HG02885 (cell line): Measurements from ENCODE around the gene DNAJA3.
"Not testable (repeated sequence)": the region's sequence is repeated elsewhere in the genome, so short reads cannot be mapped to it uniquely, and the experiment has no call there.

Experiments used
- ATAC-seq: cut with Tn5 transposase; IDR thresholded peaks from one replicate; pipeline ENCODE4 v1.9.1; 2021; ENCODE audit warnings: mild to moderate bottlenecking; ENCODE audit not compliant: unreplicated experiment, poor library complexity

Gene DNAJA3

DNA sequence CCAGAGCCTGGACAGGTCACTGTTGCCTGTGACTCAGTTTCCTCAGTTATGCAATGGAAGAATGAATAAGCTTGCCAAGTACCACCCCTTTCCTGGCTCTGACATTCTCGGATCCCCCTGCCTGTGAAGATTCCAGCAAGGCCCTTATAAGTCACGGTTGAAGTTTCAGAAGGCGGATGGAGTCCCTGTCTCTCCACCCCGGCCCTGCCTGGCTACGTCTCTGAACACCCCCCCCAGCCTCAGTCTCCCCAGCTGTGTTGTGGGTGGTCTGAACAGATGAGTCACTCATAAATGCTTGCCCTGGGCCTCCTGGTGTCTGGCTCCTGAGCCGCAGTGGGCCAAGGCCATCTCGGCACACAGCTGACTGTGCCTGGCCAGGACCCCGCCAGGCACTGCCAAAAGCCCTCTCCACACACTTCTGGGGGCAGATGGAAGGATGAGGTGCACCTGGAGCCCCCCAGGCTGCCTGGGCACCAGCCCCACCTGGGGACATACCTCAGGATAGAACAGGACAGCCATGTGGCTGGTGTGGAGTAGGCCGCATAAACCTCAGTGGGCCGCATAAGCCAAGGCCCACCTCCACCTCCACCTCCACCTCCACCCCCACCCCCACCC is 38.6 kb upstream of the DNAJA3 start:
- ATAC-seq: no peak

DNA sequence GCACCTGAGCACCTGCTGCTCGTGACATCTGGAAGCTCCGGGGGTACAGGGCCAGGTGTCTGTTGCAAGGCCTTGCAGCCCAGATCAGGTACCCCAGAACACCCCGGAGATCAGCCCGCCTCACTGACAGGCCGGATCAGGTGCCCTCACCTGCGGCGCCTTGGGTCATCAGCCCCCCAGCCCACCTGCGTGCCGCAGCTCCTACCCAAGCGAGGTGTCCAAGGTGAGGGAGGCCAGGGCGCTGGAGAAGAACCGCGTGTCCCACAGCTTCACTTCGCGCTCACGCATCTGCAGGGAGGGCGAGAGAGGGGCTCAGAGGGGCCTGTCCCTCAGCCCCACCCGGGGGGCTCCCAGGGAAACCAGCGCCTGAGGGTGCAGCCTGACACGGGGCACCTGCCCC is 37.9 kb upstream of the DNAJA3 start:
- ATAC-seq: no peak

DNA sequence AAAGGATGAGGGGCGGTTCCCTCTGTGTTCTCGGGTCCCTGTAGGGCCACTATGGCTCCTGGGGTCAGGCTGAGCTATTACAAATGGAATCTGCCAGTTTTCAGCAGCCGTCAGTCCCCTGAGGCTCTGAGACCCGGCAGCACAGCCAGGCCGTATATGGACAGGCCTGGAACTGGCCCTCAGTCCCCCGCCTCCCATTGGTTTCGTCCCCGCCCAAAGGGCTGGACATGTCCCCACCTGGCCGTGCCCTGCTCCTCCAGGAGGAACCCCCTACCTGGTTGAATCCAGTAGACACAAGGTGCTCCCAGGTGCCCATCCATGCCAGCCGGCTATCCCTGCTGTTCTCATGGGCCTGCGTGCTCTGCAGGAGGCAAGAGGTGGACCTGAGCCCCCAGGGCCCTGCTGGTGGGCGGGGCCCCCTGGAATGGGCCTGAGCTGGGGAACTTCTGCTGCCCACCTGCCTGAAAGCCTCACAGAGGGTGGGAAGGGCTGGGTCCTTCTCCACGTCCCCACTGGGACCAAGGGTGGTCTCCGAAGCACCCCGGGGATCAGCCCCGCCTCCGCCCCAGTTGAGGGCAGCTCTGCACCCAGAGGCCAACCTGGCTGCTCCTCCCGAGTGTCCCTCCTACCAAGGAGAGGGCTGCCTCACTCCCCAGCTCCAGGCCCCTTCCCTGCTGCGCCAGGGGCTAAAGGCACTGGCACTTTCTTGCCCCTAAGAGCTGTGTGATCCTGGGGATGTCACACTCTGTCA is 37.2 kb upstream of the DNAJA3 start:
- ATAC-seq: no peak

DNA sequence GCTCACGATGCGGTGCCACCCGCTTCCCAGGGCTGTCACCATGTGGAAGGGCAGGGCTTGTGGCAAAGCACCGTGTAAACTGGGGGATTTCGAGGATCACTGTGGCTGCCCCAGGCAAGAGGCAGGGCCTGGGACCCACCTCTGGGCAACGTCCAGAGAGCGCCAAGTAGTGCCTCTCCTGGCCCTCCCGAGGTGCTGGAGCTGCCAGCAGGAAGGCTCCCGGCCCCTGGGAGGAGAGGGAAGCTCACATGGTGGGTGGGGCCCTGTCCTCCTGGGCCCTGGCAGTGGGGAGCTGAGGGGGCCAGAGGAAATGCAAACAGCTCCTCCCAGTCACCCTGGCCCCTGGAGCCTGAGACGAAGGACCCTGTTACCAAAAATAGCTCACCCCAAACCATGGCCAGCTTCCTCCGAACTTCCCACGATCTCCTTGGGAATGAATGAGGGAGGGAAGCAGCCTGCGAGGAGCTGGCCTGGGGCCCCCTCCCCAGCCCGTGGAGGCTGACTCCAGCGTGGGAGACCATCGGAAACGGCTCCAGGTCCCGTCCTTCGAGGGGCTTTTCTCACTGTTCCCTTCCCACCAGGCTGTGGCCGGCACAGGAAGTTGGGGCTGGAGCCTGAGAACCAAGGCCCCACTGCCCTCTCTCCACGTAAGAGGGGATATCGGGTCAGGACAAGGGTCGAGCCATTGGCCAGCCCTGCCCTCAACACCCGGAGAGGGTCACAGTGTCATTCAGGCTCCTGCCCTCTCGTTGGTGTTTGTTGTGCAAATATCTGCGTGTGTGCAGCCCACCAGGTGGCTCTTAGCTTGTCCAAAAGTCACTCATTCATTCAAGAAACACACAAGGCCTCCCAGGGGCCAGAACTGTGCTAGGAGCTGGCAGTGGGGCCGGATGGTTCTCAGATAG is 36.4 kb upstream of the DNAJA3 start:
- no peak for ATAC-seq

DNA sequence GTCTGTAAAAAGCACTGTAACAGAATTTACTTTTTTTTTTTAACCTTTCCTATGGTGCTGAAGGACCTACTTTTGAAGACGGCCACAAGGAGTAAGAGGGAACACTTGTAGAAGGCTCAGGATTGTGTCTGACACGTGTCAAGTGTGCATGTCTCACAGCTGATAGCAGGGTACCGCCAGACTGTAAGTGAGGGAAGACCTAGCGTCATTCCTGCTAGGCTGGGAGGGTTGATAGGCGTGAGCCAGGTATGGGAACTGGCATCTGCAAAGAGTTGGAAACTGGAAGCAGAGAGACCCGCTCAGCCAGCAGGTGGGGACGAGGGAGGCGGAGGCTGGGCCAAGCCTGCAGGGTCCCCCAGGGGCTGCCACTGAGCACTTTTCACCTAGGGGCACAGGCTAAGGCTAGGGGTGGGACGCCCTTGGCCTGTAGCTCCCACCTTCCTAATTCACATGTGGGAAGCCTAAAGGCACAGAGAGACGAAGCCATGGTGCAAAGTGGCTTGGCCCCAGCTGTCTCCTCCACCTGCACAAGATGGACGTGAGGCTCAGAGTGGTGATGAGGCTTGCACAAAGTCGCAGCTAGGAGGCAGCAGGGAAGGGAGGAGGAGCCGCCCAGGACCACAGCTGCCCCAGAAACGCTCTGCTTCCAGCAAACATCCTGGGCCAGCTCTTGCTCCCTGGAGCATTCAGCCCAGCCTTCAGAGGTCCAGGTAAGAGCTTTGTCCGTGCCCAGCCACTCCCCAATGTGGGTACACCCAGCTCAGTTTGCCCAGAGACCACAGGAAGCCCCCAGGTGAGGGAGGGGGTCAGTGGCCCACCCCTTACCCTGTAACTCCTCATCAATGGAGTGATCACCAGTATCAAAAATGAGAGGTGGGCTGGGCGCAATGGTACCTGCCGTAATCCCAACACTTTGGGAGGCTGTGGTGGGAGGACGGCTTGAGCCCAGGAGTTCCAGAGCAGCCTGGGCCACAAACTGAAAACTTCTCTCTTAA is 35.1 kb upstream of the DNAJA3 start:
- no peak for ATAC-seq

DNA sequence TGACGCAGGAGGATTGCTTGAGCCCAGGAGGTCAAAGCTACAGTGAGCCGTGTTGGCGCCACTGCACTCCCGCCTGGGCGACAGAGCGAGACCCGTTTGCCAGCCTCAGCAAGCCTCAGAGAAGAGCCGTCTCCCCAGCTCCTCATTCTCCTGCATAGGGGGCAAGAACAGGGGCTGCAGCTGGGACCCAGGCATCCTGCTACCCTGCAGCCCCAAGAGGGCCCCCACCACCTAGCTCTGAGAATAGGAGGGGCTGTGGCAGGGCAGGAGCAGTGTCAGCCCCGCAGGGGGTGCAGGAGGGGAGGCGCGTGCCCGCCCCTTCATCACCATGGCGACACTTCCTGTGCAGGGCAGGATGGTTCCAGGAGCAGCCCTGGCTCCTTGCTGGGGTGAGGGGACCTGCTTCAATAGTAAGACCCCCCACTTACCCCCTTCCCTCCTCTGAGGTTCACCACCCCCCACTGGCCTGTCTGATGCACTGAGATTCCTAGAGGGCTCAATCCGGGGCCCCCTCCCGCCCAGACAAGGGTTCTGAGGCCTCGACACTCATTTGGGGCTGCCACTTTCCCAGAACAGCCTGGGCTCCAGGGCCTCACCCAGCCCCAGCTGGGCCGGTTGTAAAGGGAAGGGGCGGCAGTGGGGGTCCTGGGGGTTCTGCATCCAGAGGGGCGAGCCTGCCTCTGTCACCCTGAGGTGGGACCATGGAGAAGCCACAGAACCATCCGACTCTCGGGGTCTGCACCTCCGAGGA is 33.9 kb upstream of the DNAJA3 start:
- ATAC-seq: no peak

DNA sequence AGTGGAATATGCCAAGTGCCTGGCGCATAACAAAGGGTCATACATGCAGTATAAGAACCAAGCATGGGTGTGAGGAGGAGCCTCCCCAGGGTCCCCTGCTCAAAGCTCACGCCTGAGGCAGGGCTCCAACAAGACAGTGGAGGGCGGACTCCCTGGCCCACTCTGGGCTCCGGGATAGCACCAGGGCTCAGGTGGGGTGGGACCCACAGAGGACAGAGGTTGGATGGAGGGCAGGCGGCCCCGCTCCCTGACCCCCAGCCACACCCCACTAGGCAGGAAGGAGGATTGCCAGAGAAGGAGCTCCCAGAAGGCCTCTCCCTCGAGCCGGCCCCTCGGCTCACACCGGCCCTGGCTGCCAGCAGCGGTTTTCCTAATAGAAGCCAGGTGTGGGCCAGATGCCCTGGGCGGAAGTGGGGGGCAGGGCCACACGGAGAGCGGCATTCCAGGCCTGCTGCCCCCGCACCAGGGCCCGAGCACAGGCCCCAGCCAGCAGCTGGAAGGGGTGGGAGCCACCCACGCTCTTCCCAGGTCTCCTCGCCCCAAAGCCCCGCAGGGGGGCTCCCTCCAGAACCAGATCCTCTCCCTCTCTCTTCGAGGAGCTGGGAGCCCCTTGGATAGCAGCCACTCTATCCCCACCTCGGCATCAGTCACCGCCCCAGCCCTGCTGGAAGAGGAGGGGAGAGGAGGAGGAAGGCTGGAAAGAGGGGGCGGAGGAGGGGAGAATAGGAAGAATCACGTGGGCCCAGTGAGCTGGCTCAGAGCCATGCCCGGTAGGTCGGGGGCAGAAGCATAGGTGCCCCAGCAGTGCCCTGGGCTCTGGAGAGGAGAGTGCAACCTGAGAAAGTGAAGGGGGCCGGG is 33.1 kb upstream of the DNAJA3 start:
- ATAC-seq: no peak

DNA sequence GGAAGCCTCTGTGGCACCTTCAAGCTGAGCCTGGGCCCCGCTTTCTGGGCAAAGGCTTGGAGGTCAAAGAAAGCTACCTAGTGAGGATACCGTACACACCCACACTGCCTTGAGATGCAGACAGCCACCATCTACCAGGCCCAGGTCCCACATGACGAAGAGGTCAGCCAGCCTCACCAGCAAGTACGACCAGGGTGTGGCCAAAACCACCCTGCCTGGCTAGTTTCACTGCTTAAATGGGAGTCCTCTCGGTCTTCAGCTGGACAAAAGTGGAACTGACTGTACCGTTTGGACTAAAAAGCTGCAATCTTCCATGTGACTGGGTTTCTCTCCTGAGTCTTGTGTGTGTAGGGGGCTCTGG is 32.4 kb upstream of the DNAJA3 start:
- no peak for ATAC-seq

DNA sequence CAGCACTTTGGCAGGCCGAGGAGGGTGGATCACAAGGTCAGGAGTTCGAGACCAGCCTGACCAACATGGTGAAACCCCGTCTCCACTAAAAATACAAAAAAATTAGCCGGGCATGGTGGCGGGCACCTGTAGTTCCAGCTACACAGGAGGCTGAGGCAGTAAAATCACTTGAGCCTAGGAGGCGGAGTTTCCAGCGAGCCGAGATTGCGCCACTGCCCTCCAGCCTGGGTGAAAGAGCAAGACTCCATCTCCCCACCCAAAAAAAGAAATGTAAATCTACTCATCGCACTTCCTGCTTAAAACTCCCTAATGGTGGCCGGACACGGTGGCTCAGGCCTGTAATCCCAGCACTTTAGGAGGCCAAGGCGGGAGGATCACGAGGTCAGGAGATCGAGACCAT is 31.8 kb upstream of the DNAJA3 start:
- not testable (repeated sequence) for ATAC-seq

DNA sequence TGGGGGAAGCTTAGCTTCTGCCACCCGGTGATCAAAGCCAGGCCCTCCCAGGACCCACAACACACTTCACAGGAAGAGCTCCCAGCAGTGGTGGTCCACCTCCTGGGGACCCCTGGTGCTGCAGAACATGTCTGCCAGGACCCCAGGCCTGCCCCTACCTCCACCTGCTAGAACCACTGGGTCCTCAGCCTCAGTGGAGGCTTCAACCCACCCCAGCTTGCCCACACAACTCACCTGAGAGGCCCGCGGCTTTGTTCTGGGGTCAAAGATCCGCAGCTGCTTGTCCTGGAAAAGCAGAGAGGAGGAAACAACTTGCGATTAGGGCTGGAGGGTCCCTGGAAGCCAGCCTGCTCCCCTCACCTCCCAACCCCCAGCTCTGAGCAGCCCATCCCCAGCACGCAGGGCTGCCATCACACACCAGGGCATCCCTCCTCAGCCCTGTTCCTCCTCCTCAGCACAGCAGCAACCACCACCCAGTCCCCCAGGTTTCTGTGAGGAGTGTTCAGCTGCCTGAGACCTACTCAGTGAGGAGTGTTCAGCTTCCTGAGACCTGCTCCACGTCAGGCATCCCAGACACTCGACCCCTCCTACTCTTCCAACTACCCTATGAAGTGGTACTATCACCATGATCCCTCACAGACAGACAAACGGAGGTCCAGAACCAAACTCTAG is 30.5 kb upstream of the DNAJA3 start:
- ATAC-seq: no peak

DNA sequence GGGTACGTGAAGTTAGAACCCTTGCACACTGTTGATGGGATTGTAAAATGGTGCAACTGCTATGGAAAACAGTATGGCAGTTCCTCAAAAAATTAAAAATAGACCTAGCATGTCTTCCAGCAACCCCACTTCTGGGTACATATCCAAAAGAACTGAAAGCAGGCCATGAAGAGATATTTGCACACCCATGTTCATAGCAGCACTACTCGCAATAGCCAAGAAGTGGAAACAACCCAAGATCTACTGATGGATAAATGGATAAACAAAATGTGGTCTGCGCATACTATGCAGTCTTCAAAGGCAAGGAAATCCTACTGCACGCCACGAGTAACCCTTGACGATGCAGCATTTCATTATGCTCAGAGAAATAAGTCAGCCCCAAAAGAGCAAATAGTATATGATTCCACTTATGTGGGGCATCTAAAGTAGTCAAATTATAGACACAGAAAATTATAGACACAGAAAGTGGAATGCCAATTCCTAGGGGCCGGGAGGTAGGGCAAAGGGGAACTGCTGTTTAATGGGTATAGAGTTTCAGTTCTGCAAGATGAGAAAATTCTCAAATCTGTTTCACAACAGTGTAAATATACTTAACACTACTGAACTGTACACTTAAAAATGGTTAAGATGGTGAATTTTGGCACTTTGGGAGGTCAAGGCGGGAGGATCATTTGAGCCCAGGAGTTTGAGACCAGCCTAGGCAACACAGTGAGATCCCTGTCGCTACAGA is 26.5 kb upstream of the DNAJA3 start:
- ATAC-seq: no peak

DNA sequence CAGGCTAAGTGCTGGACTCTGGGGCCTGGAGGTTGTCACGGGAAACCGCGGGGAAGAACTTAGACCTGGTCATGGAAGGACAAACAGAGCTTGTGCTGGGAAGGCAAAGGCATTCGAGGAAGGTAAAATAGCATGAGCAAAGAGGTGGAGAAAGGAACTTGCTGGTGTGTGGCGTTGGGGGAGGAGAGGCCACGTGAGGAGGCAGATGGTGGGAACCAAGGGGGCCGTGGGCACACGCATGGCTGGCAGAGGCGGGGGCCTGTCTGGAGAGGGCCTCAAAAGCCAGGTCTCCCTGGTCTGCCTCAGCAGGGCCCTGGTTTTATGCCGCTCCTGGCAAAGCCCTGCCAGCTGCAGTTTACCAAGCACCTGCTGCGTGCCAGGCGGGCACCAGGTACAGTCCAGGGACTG is 24.6 kb upstream of the DNAJA3 start:
- ATAC-seq: no peak

DNA sequence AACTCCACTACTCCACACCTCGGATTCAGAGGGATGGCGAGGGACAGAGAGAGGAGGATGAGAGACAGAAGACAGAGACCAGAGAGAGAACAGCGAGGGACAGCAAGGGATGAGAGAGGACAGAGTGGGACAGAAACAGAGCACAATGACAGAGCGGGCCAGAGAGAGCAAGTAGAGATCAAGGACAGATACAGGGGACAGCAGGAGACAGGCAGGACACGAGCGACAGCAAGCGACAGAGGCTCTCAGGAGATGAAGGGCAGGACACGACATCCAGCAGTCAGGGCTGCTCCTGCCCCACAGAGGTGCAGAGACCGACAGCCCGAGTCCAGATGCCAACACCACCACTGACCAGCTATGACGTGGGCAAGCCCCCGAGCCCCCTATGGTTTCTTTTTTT is 24.2 kb upstream of the DNAJA3 start:
- ATAC-seq: no peak

DNA sequence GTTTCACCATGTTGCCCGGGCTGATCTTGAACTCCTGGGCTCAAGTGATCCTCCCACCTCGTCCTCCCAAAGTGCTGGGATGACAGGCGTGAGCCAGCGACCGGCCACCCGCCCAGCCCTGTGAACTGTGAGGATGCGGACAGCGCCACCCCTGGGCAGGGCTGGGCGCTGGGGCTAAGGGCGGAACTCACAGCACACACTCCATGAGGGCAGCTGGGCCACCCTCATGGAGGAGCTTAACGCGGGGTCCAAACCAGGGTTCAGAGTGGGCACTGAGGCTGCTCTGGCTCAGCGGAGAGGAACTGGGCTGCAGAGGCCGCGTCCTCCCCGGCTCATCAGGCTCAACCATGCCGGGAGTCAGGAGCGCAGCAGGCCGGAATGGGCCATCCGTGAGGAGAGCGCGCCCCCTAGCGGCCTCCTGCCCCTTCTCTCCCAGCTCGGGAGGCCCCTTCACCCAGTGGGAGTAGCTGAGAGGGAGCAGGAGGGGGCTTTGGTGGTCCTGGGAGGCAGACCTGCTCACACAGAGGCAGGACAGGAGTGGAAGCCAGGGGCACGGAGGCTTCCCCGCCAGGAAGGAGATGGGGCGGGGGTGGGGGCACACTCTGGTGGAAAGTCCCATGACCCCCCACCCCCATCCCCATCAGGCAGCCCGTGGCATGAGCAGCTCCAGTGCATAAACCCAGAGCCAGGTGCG is 23.1 kb upstream of the DNAJA3 start:
- peak; percentile 49 for ATAC-seq

DNA sequence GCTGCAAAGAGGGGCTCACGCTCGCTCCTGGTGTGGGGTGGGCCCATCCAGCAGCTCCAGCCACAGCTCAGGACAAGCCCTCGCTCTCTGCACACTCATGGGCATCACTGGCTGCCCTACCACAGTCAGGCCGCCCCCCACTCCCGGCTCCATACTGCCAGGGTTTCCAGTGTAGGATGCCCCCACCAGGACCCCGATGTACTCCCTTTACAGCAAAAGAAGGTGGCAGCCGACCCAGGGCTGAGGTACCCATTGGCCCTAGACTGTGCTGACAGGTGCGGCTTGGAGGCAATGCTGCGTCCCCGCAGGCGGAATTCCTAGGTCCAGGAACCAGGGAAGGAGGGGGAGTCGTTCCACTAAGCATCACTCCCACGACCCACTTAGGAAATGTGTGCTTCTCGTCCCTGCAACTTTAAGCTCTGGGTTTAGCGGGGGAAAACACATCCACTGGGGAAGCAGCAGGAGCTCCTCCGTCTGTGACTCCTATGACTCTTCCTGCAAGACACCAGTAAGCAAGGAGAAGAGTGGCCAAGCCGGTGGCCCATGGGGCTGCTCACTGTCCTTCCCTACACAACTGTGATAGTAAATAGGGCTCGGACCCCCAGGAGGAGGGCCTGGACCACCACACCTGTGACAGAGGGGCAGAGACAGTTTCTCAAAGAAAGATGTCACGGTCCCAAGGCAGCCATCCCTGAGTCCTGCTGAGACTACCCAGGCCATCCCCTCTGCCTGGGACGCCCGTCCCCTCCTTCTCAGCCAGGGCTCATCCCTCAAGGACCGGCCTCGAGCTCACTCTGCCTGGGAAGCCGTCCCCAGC is 22.3 kb upstream of the DNAJA3 start:
- no peak for ATAC-seq
